ENCODE measurements around the gene PLPPR4.

The PLPPR4 gene

GRCh38 chr1:99264201-99265021 lies at the start of gene PLPPR4:
Gene PLPPR4, plus strand, starts transcription at chr1:99264492. Its CDS starts 102 bp downstream, at chr1:99264594.
- Mint-ChIP-seq H3K4me1 (ENCODE audit: low read depth) (no peaks in the 10 kb centered on the region), H3K27me3 (ENCODE audit: low read depth) (peaks cover 39% of the 10 kb centered on the region)

GRCh38 chr1:99216956-99217355 lies 47.3 kb upstream of the PLPPR4 start:
- H3K27ac Mint-ChIP-seq, result no peak overlapping the region
- H3K36me3 Mint-ChIP-seq (ENCODE audit: low read depth), result no peaks in the 10 kb centered on the region
- peaks cover 7% of the 10 kb centered on the region for H3K27me3 Mint-ChIP-seq (ENCODE audit: low read depth)
- H3K4me1 Mint-ChIP-seq (ENCODE audit: low read depth), result no peaks in the 10 kb centered on the region
- no peak overlapping the region for H3K4me3 Mint-ChIP-seq
- peaks cover 6% of the 10 kb centered on the region for H3K9me3 Mint-ChIP-seq

More at GRCh38 chr1:99264201-99265021, at the start of gene PLPPR4:
- H3K9me3 Mint-ChIP-seq, result no peaks in the 10 kb centered on the region
- no peak within 1 kb of the TSS for H3K4me3 Mint-ChIP-seq
- H3K27ac Mint-ChIP-seq, result no peak within 1 kb of the TSS
- no peaks in the 10 kb centered on the region for H3K36me3 Mint-ChIP-seq (ENCODE audit: low read depth)

GRCh38 chr1:99217599-99217998 lies 46.7 kb upstream of the PLPPR4 start:
- no peak overlapping the region for H3K4me3 Mint-ChIP-seq
- H3K9me3 Mint-ChIP-seq, result peaks cover 6% of the 10 kb centered on the region
- H3K36me3 Mint-ChIP-seq (ENCODE audit: low read depth), result no peaks in the 10 kb centered on the region
- peaks cover 7% of the 10 kb centered on the region for H3K27me3 Mint-ChIP-seq (ENCODE audit: low read depth)
- no peak overlapping the region for H3K27ac Mint-ChIP-seq
- H3K4me1 Mint-ChIP-seq (ENCODE audit: low read depth), result no peaks in the 10 kb centered on the region

GRCh38 chr1:99218572-99218971 lies 45.7 kb upstream of the PLPPR4 start:
- peaks cover 6% of the 10 kb centered on the region for H3K9me3 Mint-ChIP-seq
- no peak overlapping the region for H3K4me3 Mint-ChIP-seq
- no peak overlapping the region for H3K27ac Mint-ChIP-seq
- no peaks in the 10 kb centered on the region for H3K4me1 Mint-ChIP-seq (ENCODE audit: low read depth)
- H3K27me3 Mint-ChIP-seq (ENCODE audit: low read depth), result peaks cover 7% of the 10 kb centered on the region
- no peaks in the 10 kb centered on the region for H3K36me3 Mint-ChIP-seq (ENCODE audit: low read depth)

GRCh38 chr1:99218999-99219398 lies 45.3 kb upstream of the PLPPR4 start:
- Mint-ChIP-seq H3K27me3 (ENCODE audit: low read depth) (peaks cover 7% of the 10 kb centered on the region), H3K4me3 (no peak overlapping the region), H3K4me1 (ENCODE audit: low read depth) (no peaks in the 10 kb centered on the region), H3K27ac (no peak overlapping the region), H3K9me3 (peaks cover 6% of the 10 kb centered on the region), H3K36me3 (ENCODE audit: low read depth) (no peaks in the 10 kb centered on the region)

GRCh38 chr1:99227056-99227897 lies 37.0 kb upstream of the PLPPR4 start:
- Mint-ChIP-seq H3K27me3 (ENCODE audit: low read depth) (no peaks in the 10 kb centered on the region), H3K27ac (no peak overlapping the region), H3K36me3 (ENCODE audit: low read depth) (no peaks in the 10 kb centered on the region)

GRCh38 chr1:99228153-99228552 lies 36.1 kb upstream of the PLPPR4 start:
- Mint-ChIP-seq H3K27ac (no peak overlapping the region), H3K4me3 (no peak overlapping the region), H3K27me3 (ENCODE audit: low read depth) (no peaks in the 10 kb centered on the region), H3K4me1 (ENCODE audit: low read depth) (no peaks in the 10 kb centered on the region), H3K36me3 (ENCODE audit: low read depth) (no peaks in the 10 kb centered on the region), H3K9me3 (no peaks in the 10 kb centered on the region)

More at GRCh38 chr1:99227056-99227897, 37.0 kb upstream of the PLPPR4 start:
- Mint-ChIP-seq H3K4me3 (no peak overlapping the region), H3K9me3 (no peaks in the 10 kb centered on the region), H3K4me1 (ENCODE audit: low read depth) (no peaks in the 10 kb centered on the region)

GRCh38 chr1:99229122-99229521 lies 35.2 kb upstream of the PLPPR4 start:
- no peaks in the 10 kb centered on the region for H3K9me3 Mint-ChIP-seq
- H3K36me3 Mint-ChIP-seq (ENCODE audit: low read depth), result no peaks in the 10 kb centered on the region
- no peaks in the 10 kb centered on the region for H3K27me3 Mint-ChIP-seq (ENCODE audit: low read depth)
- no peak overlapping the region for H3K4me3 Mint-ChIP-seq
- H3K27ac Mint-ChIP-seq, result no peak overlapping the region
- H3K4me1 Mint-ChIP-seq (ENCODE audit: low read depth), result no peaks in the 10 kb centered on the region

GRCh38 chr1:99230695-99231094 lies 33.6 kb upstream of the PLPPR4 start:
- no peaks in the 10 kb centered on the region for H3K9me3 Mint-ChIP-seq
- H3K4me1 Mint-ChIP-seq (ENCODE audit: low read depth), result no peaks in the 10 kb centered on the region
- no peak overlapping the region for H3K27ac Mint-ChIP-seq
- H3K36me3 Mint-ChIP-seq (ENCODE audit: low read depth), result no peaks in the 10 kb centered on the region
- no peak overlapping the region for H3K4me3 Mint-ChIP-seq
- H3K27me3 Mint-ChIP-seq (ENCODE audit: low read depth), result no peaks in the 10 kb centered on the region

- no peaks in the 10 kb centered on the region for H3K4me1 Mint-ChIP-seq (ENCODE audit: low read depth)
- no peak overlapping the region for H3K27ac Mint-ChIP-seq
- no peaks in the 10 kb centered on the region for H3K36me3 Mint-ChIP-seq (ENCODE audit: low read depth)
- H3K9me3 Mint-ChIP-seq, result no peaks in the 10 kb centered on the region
- no peak overlapping the region for H3K4me3 Mint-ChIP-seq
- H3K27me3 Mint-ChIP-seq (ENCODE audit: low read depth), result no peaks in the 10 kb centered on the region
These were observed 32.1 kb upstream of the PLPPR4 start for GRCh38 chr1:99232172-99232571.

GRCh38 chr1:99233446-99233845 lies 30.8 kb upstream of the PLPPR4 start:
- Mint-ChIP-seq H3K4me3 (no peak overlapping the region), H3K4me1 (ENCODE audit: low read depth) (no peaks in the 10 kb centered on the region), H3K27me3 (ENCODE audit: low read depth) (no peaks in the 10 kb centered on the region), H3K27ac (no peak overlapping the region), H3K36me3 (ENCODE audit: low read depth) (no peaks in the 10 kb centered on the region), H3K9me3 (no peaks in the 10 kb centered on the region)

- H3K27me3 Mint-ChIP-seq (ENCODE audit: low read depth), result no peaks in the 10 kb centered on the region
- H3K36me3 Mint-ChIP-seq (ENCODE audit: low read depth), result no peaks in the 10 kb centered on the region
- H3K9me3 Mint-ChIP-seq, result no peaks in the 10 kb centered on the region
- no peak overlapping the region for H3K27ac Mint-ChIP-seq
- H3K4me3 Mint-ChIP-seq, result no peak overlapping the region
- no peaks in the 10 kb centered on the region for H3K4me1 Mint-ChIP-seq (ENCODE audit: low read depth)
These were observed 27.5 kb upstream of the PLPPR4 start for GRCh38 chr1:99236756-99237155.

GRCh38 chr1:99239690-99240089 lies 24.6 kb upstream of the PLPPR4 start:
- no peaks in the 10 kb centered on the region for H3K36me3 Mint-ChIP-seq (ENCODE audit: low read depth)
- no peak overlapping the region for H3K27ac Mint-ChIP-seq
- no peak overlapping the region for H3K4me3 Mint-ChIP-seq
- no peaks in the 10 kb centered on the region for H3K4me1 Mint-ChIP-seq (ENCODE audit: low read depth)
- no peaks in the 10 kb centered on the region for H3K9me3 Mint-ChIP-seq
- no peaks in the 10 kb centered on the region for H3K27me3 Mint-ChIP-seq (ENCODE audit: low read depth)

- H3K9me3 Mint-ChIP-seq, result no peaks in the 10 kb centered on the region
- no peak overlapping the region for H3K27ac Mint-ChIP-seq
- no peaks in the 10 kb centered on the region for H3K36me3 Mint-ChIP-seq (ENCODE audit: low read depth)
- H3K4me3 Mint-ChIP-seq, result no peak overlapping the region
- H3K27me3 Mint-ChIP-seq (ENCODE audit: low read depth), result no peaks in the 10 kb centered on the region
- H3K4me1 Mint-ChIP-seq (ENCODE audit: low read depth), result no peaks in the 10 kb centered on the region
These were observed 23.7 kb upstream of the PLPPR4 start for GRCh38 chr1:99240621-99241020.

GRCh38 chr1:99246152-99246551 lies 18.1 kb upstream of the PLPPR4 start:
- no peaks in the 10 kb centered on the region for H3K9me3 Mint-ChIP-seq
- no peaks in the 10 kb centered on the region for H3K36me3 Mint-ChIP-seq (ENCODE audit: low read depth)
- no peak overlapping the region for H3K27ac Mint-ChIP-seq
- no peaks in the 10 kb centered on the region for H3K27me3 Mint-ChIP-seq (ENCODE audit: low read depth)
- H3K4me1 Mint-ChIP-seq (ENCODE audit: low read depth), result no peaks in the 10 kb centered on the region
- no peak overlapping the region for H3K4me3 Mint-ChIP-seq
